Duodenal mucosa (tissue), 2 donors: ENCODE measurements around the gene STXBP2.
A peak's percentile ranks its signal among the peaks of the same experiment; 100 is the strongest.

Experiments used
- H3K27ac ChIP-seq: one replicate; pipeline ENCODE4 v1.7.0; 2013; ENCODE audit warnings: low read depth, low read length
- H3K27me3 ChIP-seq, 2 donors: one replicate each; pipeline ENCODE4 v1.7.0; 2013; ENCODE audit warnings: low read length in 2 of 2, control low read depth in 1 of 2; ENCODE audit not compliant: insufficient read depth in 2 of 2, control insufficient read depth in 1 of 2
- H3K36me3 ChIP-seq, 2 donors: one replicate each; pipeline ENCODE4 v1.7.0; 2013; ENCODE audit warnings: low read length in 2 of 2, control low read depth in 1 of 2; ENCODE audit not compliant: insufficient read depth in 2 of 2, control insufficient read depth in 1 of 2
- H3K4me1 ChIP-seq, 2 donors: one replicate each; pipeline ENCODE4 v1.7.0; 2013; ENCODE audit warnings: low read length in 2 of 2, control low read depth in 1 of 2; ENCODE audit not compliant: insufficient read depth in 2 of 2, control insufficient read depth in 1 of 2
- H3K4me3 ChIP-seq, 2 donors: one replicate each; pipeline ENCODE4 v1.7.0; 2013; ENCODE audit warnings: low read length in 2 of 2, low read depth in 1 of 2
- H3K9ac ChIP-seq, 2 donors: one replicate each; pipeline ENCODE4 v1.7.0; 2013; ENCODE audit warnings: low read length in 2 of 2, low read depth in 1 of 2
- H3K9me3 ChIP-seq, 2 donors: one replicate each; pipeline ENCODE4 v1.7.0; 2013; ENCODE audit warnings: low read length in 2 of 2, control low read depth in 1 of 2; ENCODE audit not compliant: control insufficient read depth in 1 of 2

STXBP2 gene

DNA sequence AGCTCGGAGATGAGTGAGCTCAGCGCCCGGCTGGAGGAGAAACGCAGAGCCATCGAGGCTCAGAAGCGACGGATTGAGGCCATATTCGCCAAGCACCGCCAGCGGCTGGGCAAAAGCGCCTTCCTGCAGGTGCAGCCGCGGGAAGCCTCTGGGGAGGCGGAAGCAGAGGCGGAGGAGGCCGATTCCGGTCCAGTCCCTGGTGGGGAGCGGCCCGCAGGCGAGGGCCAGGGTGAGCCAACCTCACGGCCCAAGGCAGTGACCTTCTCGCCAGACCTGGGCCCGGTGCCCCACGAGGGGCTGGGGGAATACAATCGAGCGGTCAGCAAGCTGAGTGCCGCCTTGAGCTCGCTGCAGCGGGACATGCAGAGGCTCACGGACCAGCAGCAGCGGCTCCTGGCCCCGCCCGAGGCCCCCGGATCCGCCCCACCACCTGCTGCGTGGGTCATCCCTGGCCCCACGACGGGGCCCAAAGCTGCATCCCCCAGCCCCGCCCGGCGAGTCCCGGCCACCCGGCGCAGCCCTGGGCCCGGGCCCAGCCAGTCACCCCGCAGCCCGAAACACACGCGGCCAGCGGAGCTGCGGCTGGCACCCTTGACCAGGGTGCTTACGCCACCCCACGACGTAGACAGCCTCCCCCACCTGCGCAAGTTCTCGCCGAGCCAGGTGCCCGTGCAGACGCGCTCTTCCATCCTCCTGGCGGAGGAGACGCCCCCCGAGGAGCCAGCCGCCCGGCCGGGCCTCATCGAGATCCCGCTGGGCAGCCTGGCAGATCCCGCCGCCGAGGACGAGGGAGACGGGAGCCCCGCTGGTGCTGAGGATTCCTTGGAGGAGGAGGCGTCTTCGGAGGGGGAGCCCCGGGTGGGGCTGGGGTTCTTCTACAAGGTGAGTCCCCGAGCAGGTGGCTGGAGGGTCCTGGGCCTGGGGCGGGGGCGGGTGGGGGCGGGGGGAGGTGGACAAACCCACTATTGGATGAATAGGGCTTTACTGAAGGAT, 24.3 kb upstream of the STXBP2 start:
- Histone ChIP-seq H3K9ac (no peak overlapping the region), H3K9me3 (no peaks in the 10 kb centered on the region), H3K4me1 (peaks cover 0 to 2% of the 10 kb centered on the region in 2 donors), H3K27me3 (no peaks in the 10 kb centered on the region), H3K4me3 (no peak overlapping the region), H3K36me3 (peaks cover 6 to 46% of the 10 kb centered on the region in 2 donors), H3K27ac (no peak overlapping the region)

DNA sequence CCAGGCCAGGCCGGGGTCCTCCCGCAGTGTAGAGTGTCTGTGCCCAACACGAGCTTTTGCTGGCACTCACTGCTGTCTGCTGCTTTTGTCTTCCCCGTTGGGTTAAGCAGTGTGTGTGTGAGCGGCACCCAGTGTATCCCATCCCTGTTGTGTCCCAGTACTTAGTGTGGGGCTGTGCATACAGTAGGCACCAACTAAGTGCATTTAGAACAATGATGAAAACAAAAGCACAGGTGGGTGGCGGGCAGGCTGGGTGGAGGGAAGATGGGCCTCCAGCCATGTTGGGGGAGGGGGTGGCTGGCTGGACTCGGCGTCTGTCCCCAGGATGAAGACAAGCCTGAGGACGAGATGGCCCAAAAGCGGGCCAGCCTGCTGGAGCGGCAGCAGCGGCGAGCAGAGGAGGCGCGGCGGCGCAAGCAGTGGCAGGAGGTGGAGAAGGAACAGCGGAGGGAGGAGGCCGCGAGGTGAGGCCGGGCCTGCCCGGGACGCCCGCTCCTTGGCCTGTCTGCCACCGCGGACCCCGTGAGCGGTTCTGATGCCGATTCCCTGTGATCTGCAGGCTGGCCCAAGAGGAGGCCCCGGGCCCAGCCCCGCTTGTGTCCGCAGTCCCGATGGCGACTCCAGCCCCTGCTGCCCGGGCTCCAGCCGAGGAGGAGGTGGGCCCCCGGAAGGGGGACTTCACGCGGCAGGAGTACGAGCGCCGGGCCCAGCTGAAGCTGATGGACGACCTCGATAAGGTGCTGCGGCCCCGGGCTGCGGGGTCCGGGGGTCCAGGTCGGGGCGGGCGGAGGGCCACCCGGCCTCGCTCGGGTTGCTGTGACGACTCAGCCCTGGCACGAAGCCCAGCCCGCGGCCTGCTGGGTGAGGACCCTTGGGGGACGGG, 21.8 kb upstream of the STXBP2 start:
- Histone ChIP-seq H3K4me3 (no peak overlapping the region), H3K27me3 (no peaks in the 10 kb centered on the region), H3K9me3 (no peaks in the 10 kb centered on the region), H3K36me3 (peaks cover 8 to 49% of the 10 kb centered on the region in 2 donors), H3K9ac (no peak overlapping the region), H3K4me1 (peaks cover 19 to 27% of the 10 kb centered on the region in 2 donors), H3K27ac (no peak overlapping the region)

DNA sequence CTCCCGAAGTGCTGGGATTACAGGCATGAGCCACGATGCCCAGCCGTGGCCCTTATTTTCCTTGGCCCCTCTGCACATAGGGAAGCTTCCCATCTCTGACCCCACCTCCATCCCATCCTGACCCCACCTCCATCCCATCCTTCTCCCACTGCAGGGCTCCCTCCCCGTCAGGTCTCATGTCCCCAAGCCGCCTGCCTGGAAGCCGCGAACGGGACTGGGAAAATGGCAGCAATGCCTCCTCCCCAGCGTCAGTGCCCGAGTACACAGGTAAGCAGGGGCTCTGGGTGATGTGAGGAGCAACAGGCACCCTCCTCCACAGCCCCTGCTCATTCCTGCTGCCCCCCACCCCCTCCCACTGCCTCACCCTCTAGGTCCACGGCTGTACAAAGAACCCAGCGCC, 19.7 kb upstream of the STXBP2 start:
- peaks cover 17 to 56% of the 10 kb centered on the region in 2 donors for H3K36me3 ChIP-seq
- peaks cover 19 to 30% of the 10 kb centered on the region in 2 donors for H3K4me1 ChIP-seq
- H3K27ac ChIP-seq: no peak overlapping the region
- no peak overlapping the region for H3K4me3 ChIP-seq
- no peaks in the 10 kb centered on the region for H3K27me3 ChIP-seq
- H3K9ac ChIP-seq: no peak overlapping the region
- no peaks in the 10 kb centered on the region for H3K9me3 ChIP-seq

DNA sequence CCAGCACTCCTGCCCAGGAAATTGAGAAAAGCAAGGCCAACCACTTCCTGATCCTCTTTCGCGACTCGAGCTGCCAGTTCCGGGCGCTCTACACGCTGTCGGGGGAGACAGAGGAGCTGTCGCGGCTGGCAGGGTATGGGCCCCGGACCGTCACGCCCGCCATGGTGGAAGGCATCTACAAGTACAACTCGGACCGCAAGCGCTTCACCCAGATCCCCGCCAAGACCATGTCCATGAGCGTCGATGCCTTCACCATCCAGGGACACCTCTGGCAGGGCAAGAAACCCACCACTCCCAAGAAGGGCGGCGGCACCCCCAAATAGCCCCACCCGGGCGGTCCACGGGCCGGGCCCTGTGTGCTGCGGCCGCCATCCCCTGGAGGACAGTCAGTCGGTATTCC, 19.2 kb upstream of the STXBP2 start:
- Histone ChIP-seq H3K9ac (no peak overlapping the region), H3K27ac (no peak overlapping the region), H3K36me3 (peaks cover 20 to 61% of the 10 kb centered on the region in 2 donors)

DNA sequence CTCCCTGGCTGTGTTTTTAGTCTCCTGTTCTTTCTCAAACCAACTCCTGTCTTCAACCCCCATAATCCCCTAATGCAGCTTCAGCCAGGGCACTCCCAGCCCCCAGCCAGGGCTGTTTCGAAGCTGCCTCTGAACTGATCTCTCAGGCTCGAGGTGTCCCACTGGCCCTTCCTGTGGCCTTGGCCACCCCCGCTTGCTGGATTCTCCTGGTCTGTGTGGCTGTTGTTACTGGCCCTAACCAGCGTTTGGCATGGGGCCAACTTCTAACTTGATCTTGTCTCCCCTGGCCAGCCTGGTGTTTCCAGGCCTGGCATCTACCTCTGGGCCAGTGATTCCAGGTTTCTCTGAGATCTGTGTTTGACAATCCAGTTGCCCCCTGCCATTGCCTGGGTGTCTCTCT, 18.6 kb upstream of the STXBP2 start:
- no peaks in the 10 kb centered on the region for H3K27me3 ChIP-seq
- peak overlapping the region; percentile 81 for H3K27ac ChIP-seq
- peak overlapping the region in 1 of 2 donors; percentile 51 for H3K9ac ChIP-seq
- H3K36me3 ChIP-seq: peaks cover 24 to 67% of the 10 kb centered on the region in 2 donors
- peaks cover 19 to 30% of the 10 kb centered on the region in 2 donors for H3K4me1 ChIP-seq
- H3K9me3 ChIP-seq: no peaks in the 10 kb centered on the region
- H3K4me3 ChIP-seq: no peak overlapping the region

More for the DNA sequence above, 19.2 kb upstream of the STXBP2 start:
- no peaks in the 10 kb centered on the region for H3K27me3 ChIP-seq
- H3K9me3 ChIP-seq: no peaks in the 10 kb centered on the region
- no peak overlapping the region for H3K4me3 ChIP-seq
- H3K4me1 ChIP-seq: peaks cover 19 to 30% of the 10 kb centered on the region in 2 donors

DNA sequence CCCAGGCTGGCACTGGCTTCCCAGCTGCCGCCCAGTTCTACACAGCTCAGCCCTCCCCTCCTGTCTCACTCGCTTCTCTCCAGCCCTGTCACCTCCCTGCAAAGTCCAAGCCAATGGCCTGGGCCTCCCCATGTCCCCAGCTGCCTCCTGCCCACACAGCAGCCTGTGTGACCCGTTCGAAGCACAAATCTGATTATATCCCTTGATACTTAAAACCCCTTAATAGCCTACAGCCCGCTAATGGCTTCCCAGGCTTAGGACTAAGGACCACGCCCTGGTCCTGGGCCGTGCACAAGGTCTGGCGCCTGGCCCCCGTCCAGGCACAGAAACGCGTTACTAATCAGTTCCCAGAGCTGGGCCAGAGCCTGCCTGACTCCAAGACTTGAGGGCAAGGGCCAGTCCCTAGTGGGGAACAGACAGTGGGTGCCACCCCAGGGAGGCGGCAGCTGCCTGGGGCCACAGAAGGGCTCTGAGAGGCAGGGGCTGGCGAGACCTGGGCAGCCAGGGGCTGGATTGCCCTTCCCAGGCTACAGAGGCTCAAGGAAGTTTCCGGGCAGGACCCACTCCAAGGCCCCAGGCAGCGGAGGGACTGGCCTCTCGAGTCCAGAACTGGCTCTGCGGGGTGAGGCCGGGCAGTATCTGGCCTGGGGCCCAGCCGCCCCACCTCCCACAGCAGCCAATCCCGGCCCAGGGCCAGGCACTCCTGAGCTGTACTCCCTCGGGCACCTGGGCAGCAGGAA, 18.0 kb upstream of the STXBP2 start:
- peak overlapping the region; percentile 51 to 54 for H3K9ac ChIP-seq
- H3K36me3 ChIP-seq: peaks cover 24 to 71% of the 10 kb centered on the region in 2 donors
- peaks cover 19 to 30% of the 10 kb centered on the region in 2 donors for H3K4me1 ChIP-seq

DNA sequence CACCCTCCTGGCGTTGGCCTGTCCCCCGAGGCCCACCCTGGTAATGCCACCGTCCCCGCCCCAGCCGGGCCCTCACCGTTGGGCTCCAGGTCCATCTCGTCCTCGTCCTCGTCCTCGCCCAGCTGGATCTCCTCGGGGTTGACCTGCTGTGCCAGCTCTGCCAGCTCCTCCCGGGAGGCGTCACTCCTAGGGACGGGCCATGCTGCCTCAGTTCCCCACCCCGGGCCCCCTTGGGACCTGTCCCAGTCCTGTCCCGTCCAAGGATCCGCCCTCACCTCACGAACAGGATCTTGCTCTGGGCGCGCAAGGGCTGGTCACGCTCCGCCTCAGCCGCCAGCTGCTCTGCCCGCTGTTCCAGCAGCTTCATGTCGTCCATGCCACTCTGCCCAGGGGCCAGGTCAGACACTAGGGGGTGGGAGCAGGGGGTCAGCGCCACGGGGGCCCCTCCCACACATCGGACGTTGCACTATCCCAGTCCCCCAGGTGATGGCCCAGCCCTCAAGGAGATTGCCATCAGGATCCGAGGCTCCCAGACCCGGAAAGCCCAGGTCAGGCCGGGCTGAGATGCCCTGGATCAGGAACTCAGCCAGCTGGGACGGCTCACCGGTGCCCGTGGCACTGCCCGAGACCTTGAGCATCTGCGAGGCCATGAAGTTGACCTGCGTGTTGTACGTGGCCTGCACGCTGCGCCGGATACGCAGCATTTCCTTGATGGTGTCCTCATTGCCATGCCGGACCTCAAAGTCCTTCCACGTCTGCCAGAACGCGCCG, 17.1 kb upstream of the STXBP2 start:
- no peak overlapping the region for H3K9ac ChIP-seq
- H3K36me3 ChIP-seq: peaks cover 31 to 75% of the 10 kb centered on the region in 2 donors
- H3K27ac ChIP-seq: peak overlapping the region; percentile 32

More for the DNA sequence above, 18.0 kb upstream of the STXBP2 start:
- no peak overlapping the region for H3K4me3 ChIP-seq
- H3K9me3 ChIP-seq: no peaks in the 10 kb centered on the region
- H3K27me3 ChIP-seq: no peaks in the 10 kb centered on the region
- peak overlapping the region; percentile 81 for H3K27ac ChIP-seq

DNA sequence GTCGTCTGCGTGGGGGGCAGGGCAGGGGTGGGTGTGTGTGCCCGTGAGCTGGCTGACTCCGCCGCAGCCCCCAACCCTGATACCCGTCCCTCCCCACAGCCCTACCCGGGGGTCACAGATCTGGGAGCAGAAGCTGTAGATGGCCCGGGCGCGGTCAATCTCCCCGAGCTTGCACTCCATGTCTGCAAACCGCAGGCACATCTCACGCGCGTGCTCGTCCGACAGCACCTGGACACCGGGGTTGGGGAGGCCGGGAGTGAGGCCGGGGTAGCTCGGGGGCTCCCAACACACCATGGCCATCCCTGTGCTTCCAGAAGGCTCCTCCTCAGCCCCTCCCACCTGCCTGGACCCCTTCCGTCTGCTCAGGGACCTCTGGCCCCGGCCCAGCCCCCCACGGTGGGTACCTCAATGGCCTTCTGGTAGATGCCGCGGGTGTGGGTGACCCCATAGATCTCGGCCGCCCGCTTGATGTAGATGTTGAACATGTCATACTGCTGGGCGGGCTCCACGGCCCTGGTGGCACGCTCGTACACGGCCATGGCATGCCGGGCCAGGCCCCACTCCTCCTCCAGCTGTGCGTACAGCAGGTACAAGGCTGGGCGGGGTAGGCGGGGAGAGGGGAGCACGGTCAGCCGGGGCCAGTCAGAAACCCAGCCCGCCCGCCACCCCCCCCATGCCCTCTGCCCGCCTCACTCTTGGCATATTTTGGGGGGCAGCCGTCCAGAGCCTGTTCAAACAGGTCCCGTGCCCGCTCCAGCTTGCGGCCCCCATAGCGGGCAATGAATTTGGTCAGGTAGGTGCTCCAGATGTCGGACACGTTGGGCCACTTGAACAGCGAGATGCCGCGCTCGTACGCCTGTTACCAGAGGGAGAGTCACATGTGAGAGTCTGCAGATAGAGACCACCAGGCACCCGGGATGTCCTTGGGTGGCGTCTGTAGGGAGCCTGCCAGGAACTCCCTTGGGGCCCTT, 16.2 kb upstream of the STXBP2 start:
- Histone ChIP-seq H3K36me3 (peaks cover 36 to 78% of the 10 kb centered on the region in 2 donors), H3K4me1 (peaks cover 19 to 30% of the 10 kb centered on the region in 2 donors), H3K9ac (no peak overlapping the region), H3K9me3 (no peaks in the 10 kb centered on the region), H3K27ac (peak overlapping the region; percentile 32), H3K4me3 (no peak overlapping the region), H3K27me3 (no peaks in the 10 kb centered on the region)

More for the DNA sequence above, 17.1 kb upstream of the STXBP2 start:
- peaks cover 19 to 30% of the 10 kb centered on the region in 2 donors for H3K4me1 ChIP-seq
- H3K9me3 ChIP-seq: no peaks in the 10 kb centered on the region
- H3K27me3 ChIP-seq: no peaks in the 10 kb centered on the region
- no peak overlapping the region for H3K4me3 ChIP-seq
